Panc1 (cell line): ENCODE results near the gene TNPO1. TPM values are rescaled to one million over a fixed set of nuclear protein-coding genes. Genes with fewer than 3 reads are reported as not detected.

ENCODE experiments used
- ATAC-seq: fragments of 200-7000 bp; cut with Tn5 transposase; 2 replicates; pipeline ENCODE4 v1.9.1; 2020; ENCODE audit warnings: mild to moderate bottlenecking, moderate library complexity
- BruUV-seq: library from RNA; stranded (reverse); fragments of 400-500 nt; replicated peaks from 2 replicates; lab custom pipeline; 2021; lab: Mats Ljungman, UMichigan
- CTCF ChIA-PET: fragments of 300-600 bp; sonication (Branson Sonifier 250); formaldehyde crosslinking; loops from one replicate; lab custom pipeline; 2022; ENCODE audit warnings: antibody characterized with exemption; lab: Charles Lee
- POLR2A ChIA-PET: fragments of 300-600 bp; sonication (Branson Sonifier 250); formaldehyde crosslinking; loops from one replicate; lab custom pipeline; 2022; ENCODE audit warnings: antibody characterized with exemption; lab: Charles Lee
- DNase-seq: peaks from one replicate; pipeline ENCODE4 v3.0.0-alpha.2; 2010; ENCODE audit warnings: low read depth, low spot score
- H3K27ac ChIP-seq: 2 replicates; pipeline ENCODE4 v1.5.1; 2011; ENCODE audit warnings: mild to moderate bottlenecking, low read length, inconsistent platforms
- H3K27me3 ChIP-seq: fragments of 200-500 bp; sonication (Bioruptor generic); 2 replicates; pipeline ENCODE4 v1.6.0; 2014; ENCODE audit warnings: low read length, inconsistent platforms; ENCODE audit not compliant: control insufficient read depth, insufficient read depth
- H3K36me3 ChIP-seq: fragments of 200-500 bp; sonication (Bioruptor generic); 2 replicates; pipeline ENCODE4 v1.5.1; 2014; ENCODE audit warnings: inconsistent platforms, mild to moderate bottlenecking, low read length, moderate library complexity; ENCODE audit not compliant: control insufficient read depth, insufficient read depth
- H3K4me1 ChIP-seq: 2 replicates; pipeline ENCODE4 v1.5.1; 2011; ENCODE audit warnings: inconsistent platforms, mild to moderate bottlenecking, low read length, moderate library complexity; ENCODE audit not compliant: control insufficient read depth, insufficient read depth
- H3K4me3 ChIP-seq, 2 experiments: 2 replicates each; pipeline ENCODE4 v1.5.1; 2011 to 2012; ENCODE audit warnings: low read depth in 2 of 2, low read length in 2 of 2, mild to moderate bottlenecking in 2 of 2, inconsistent platforms in 1 of 2, moderate library complexity in 1 of 2
- H3K9me3 ChIP-seq: fragments of 200-500 bp; sonication (Bioruptor generic); 2 replicates; pipeline ENCODE4 v1.5.1; 2014; ENCODE audit warnings: low read depth, mild to moderate bottlenecking, inconsistent platforms, low read length, moderate library complexity; ENCODE audit not compliant: control insufficient read depth, insufficient read depth
- POLR2AphosphoS5 ChIP-seq: IDR thresholded peaks from 2 replicates; pipeline ENCODE4 v1.6.1; 2012; ENCODE audit warnings: mild to moderate bottlenecking, low read depth, low read length, moderate library complexity
- SIN3A ChIP-seq: IDR thresholded peaks from 2 replicates; pipeline ENCODE4 v1.6.1; 2012; ENCODE audit warnings: low read depth, mild to moderate bottlenecking, low read length, moderate library complexity, borderline replicate concordance; ENCODE audit not compliant: insufficient read depth
- TCF7L2 ChIP-seq: IDR thresholded peaks from 2 replicates; pipeline ENCODE4 v1.6.1; 2011; ENCODE audit warnings: mild to moderate bottlenecking, low read depth, low read length, inconsistent platforms
- in situ Hi-C: cut with HindIII; loops from 2 replicates; pipeline ENCODE4 v1.10.0; 2016; ENCODE audit warnings: low sequenced_read_pairs, low pct_unique_long_range_greater_than_20kb
- intact Hi-C: fragments of 100-400 bp; cut with micrococcal nuclease; formaldehyde crosslinking; loops from one replicate; pipeline ENCODE4 v1.10.0; 2022; ENCODE audit not compliant: unreplicated experiment
- total RNA-seq: library from RNA; stranded (reverse); gene quantifications from one replicate; pipeline ENCODE4 v1.2.1, GENCODE V29; 2021; ENCODE audit not compliant: unreplicated experiment
- TF ChIP-seq, protein P1 (sequence below): fragments of 450-650 bp; IDR thresholded peaks from 2 replicates; pipeline ENCODE4 v1.5.1; 2017; ENCODE audit warnings: mild to moderate bottlenecking
- TF ChIP-seq, protein P2 (sequence below), 2 experiments: IDR thresholded peaks; 2 replicates each; pipeline ENCODE4 v1.6.1; 2011 to 2012; ENCODE audit warnings: low read depth in 2 of 2, control low read depth in 1 of 2, low read length in 1 of 2, mild to moderate bottlenecking in 1 of 2, moderate library complexity in 1 of 2; ENCODE audit not compliant: insufficient read depth in 1 of 2

Gene TNPO1
- total RNA-seq, 1 experiment from 2014 or later: 169 TPM

DNA sequence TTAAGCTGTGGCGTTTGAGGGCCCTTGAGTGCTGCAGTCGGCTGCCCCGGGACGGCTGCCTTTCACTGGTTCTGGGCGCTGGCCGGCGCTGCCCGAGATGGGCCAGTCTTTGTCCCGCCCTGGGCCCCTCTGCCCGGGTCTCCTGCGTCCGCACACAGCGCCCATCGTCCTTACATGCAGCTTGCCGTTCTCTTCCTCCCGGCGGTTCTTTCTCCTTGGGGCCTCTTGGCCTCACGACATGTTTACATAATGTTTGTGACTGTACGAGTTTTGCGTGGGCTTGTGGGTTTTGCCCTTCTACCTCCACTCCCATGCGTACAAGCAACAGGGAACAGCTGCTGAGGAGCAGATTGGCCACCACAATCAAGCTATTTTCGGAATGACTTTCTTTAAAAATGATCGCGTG is 618 bp downstream of the TNPO1 start:
- peak overlapping the region; percentile 90 to 96 for H3K4me3 ChIP-seq
- ATAC-seq: peak; percentile 64
- peaks cover 44% of the 10 kb centered on the region for H3K4me1 ChIP-seq
- H3K27ac ChIP-seq: peak overlapping the region; percentile 98
- no peaks in the 10 kb centered on the region for H3K9me3 ChIP-seq
- TF ChIP-seq POLR2AphosphoS5 (no peak), SIN3A (no peak), TCF7L2 (no peak)
- TF ChIP-seq, protein P1, sequence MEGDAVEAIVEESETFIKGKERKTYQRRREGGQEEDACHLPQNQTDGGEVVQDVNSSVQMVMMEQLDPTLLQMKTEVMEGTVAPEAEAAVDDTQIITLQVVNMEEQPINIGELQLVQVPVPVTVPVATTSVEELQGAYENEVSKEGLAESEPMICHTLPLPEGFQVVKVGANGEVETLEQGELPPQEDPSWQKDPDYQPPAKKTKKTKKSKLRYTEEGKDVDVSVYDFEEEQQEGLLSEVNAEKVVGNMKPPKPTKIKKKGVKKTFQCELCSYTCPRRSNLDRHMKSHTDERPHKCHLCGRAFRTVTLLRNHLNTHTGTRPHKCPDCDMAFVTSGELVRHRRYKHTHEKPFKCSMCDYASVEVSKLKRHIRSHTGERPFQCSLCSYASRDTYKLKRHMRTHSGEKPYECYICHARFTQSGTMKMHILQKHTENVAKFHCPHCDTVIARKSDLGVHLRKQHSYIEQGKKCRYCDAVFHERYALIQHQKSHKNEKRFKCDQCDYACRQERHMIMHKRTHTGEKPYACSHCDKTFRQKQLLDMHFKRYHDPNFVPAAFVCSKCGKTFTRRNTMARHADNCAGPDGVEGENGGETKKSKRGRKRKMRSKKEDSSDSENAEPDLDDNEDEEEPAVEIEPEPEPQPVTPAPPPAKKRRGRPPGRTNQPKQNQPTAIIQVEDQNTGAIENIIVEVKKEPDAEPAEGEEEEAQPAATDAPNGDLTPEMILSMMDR: no peak
- TF ChIP-seq, protein P2, sequence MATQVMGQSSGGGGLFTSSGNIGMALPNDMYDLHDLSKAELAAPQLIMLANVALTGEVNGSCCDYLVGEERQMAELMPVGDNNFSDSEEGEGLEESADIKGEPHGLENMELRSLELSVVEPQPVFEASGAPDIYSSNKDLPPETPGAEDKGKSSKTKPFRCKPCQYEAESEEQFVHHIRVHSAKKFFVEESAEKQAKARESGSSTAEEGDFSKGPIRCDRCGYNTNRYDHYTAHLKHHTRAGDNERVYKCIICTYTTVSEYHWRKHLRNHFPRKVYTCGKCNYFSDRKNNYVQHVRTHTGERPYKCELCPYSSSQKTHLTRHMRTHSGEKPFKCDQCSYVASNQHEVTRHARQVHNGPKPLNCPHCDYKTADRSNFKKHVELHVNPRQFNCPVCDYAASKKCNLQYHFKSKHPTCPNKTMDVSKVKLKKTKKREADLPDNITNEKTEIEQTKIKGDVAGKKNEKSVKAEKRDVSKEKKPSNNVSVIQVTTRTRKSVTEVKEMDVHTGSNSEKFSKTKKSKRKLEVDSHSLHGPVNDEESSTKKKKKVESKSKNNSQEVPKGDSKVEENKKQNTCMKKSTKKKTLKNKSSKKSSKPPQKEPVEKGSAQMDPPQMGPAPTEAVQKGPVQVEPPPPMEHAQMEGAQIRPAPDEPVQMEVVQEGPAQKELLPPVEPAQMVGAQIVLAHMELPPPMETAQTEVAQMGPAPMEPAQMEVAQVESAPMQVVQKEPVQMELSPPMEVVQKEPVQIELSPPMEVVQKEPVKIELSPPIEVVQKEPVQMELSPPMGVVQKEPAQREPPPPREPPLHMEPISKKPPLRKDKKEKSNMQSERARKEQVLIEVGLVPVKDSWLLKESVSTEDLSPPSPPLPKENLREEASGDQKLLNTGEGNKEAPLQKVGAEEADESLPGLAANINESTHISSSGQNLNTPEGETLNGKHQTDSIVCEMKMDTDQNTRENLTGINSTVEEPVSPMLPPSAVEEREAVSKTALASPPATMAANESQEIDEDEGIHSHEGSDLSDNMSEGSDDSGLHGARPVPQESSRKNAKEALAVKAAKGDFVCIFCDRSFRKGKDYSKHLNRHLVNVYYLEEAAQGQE (IDR thresholded peaks at IDR 0.05; ENCODE audit: insufficient read depth in 1 of 2, low read depth in 2 of 2, low read length in 1 of 2): no peak
- in situ Hi-C loops: no loop called here
- H3K36me3 ChIP-seq: peaks cover 3% of the 10 kb centered on the region; the same call in 1 of the 2 replicates
- no peaks in the 10 kb centered on the region for H3K27me3 ChIP-seq
- no TSS peak for BruUV-seq
- no peak for DNase-seq
- CTCF ChIA-PET: interaction anchor here (0.6 to 1.5 kb wide), 2 partner anchors 9 to 451 kb away, joined by 3 read pairs; no protein-coding TSS in a partner anchor
- POLR2A ChIA-PET: interaction anchor here (0.6 to 1.4 kb wide), 3 partner anchors 13 to 33 kb away, joined by 3 to 5 read pairs (median 3); no protein-coding TSS in a partner anchor
- intact Hi-C loops: no loop called here

DNA sequence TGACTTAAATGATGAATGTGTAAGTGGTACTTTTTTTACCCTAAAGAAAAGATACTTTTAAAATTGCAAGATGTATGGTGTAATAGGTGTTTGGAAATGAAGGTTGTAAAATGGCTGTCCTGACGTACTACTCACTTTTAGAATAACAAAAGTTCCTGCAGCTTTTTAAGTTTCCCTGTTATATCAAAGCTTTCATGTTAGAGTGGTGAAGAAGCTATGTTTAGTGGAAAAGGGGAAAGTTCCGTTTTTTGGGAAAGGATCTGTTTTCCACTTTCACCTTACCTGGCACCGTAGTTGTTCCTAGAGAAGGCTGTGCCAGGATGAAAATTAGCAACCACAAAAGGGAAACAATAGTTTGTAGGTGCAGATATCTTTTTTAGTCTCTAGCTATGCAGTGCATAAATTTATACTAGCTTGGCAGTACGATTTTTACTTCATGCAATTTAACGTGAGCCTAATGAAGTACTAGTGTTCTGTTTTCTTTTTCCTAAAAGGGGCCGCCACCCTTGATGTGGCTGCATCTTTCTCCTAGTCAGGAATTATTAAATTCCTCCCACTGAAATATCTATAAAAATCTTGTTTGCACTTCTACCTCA is 1.3 kb downstream of the TNPO1 start:
- in situ Hi-C loops: no loop called here
- Histone ChIP-seq H3K9me3 (no peaks in the 10 kb centered on the region), H3K27me3 (no peaks in the 10 kb centered on the region), H3K27ac (peak overlapping the region; percentile 98), H3K4me1 (peaks cover 48% of the 10 kb centered on the region), H3K4me3 (peak overlapping the region; percentile 90 to 96), H3K36me3 (peaks cover 3% of the 10 kb centered on the region; the same call in 1 of the 2 replicates)
- ATAC-seq: no peak
- intact Hi-C loops: loop anchor here (2.0 kb wide), 1 partner anchor 451 kb away; no protein-coding TSS in a partner anchor
- TSS peak; percentile 78 for BruUV-seq
- ChIA-PET CTCF (interaction anchor here (0.5 to 1.5 kb wide), 3 partner anchors 9 to 451 kb away, joined by 3 to 7 read pairs (median 3); no protein-coding TSS in a partner anchor), POLR2A (interaction anchor here (0.6 to 1.4 kb wide), 4 partner anchors 12 to 401 kb away, joined by 3 to 5 read pairs (median 3); no protein-coding TSS in a partner anchor)
- no peak for DNase-seq
- TF ChIP-seq SIN3A: no peak
- peak; percentile 42; the same call in 1 of the 2 replicates for TF ChIP-seq TCF7L2
- TF ChIP-seq, protein P2 (IDR thresholded peaks at IDR 0.05; ENCODE audit: insufficient read depth in 1 of 2, low read depth in 2 of 2, low read length in 1 of 2): no peak
